Measurements from ENCODE around the gene POLN.

DNA sequence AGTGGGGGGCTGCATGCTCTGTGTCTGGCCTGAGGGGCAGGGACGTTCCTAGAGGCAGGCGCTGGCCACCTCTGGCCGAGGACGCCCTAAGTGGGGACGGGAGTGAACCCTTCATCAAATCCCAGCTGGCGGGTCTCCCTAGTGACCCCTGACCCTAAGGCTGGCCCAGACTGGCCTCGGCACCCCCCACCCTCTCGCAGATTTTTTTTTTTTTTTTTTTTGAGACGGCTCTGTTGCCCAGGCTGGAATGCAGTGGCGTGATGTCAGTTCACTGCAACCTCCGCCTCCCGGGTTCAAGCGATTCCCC lies 21.0 kb upstream of the POLN start:
- TF ChIP-seq POLR2A (IDR thresholded peaks at IDR 0.05; ENCODE audit: extremely low read depth, insufficient read length): no peak
- TF ChIP-seq, protein P1, sequence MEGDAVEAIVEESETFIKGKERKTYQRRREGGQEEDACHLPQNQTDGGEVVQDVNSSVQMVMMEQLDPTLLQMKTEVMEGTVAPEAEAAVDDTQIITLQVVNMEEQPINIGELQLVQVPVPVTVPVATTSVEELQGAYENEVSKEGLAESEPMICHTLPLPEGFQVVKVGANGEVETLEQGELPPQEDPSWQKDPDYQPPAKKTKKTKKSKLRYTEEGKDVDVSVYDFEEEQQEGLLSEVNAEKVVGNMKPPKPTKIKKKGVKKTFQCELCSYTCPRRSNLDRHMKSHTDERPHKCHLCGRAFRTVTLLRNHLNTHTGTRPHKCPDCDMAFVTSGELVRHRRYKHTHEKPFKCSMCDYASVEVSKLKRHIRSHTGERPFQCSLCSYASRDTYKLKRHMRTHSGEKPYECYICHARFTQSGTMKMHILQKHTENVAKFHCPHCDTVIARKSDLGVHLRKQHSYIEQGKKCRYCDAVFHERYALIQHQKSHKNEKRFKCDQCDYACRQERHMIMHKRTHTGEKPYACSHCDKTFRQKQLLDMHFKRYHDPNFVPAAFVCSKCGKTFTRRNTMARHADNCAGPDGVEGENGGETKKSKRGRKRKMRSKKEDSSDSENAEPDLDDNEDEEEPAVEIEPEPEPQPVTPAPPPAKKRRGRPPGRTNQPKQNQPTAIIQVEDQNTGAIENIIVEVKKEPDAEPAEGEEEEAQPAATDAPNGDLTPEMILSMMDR (IDR thresholded peaks at IDR 0.05; ENCODE audit: low read depth, low read length): no peak
